WTC11 (cell line): ENCODE data around the gene GLYATL1B. TPM values are rescaled to one million over a fixed set of nuclear protein-coding genes. Genes with fewer than 3 reads are reported as not detected.
"Not testable (repeated sequence)": the region's sequence is repeated elsewhere in the genome, so short reads cannot be mapped to it uniquely, and the experiment has no call there.

Source experiments
- ATAC-seq: fragments of 200-7000 bp; cut with Tn5 transposase; 2 replicates; pipeline ENCODE4 v1.10.0; 2021; ENCODE audit warnings: mild to moderate bottlenecking, moderate library complexity
- CTCF ChIA-PET: fragments of 300-600 bp; sonication (Branson Sonifier 250); formaldehyde crosslinking; loops from one replicate; lab custom pipeline; 2021; ENCODE audit warnings: antibody characterized with exemption; lab: Charles Lee
- POLR2A ChIA-PET: fragments of 350-600 bp; sonication (Branson Sonifier 250); formaldehyde crosslinking; loops from one replicate; lab custom pipeline; 2021; ENCODE audit warnings: antibody characterized with exemption; lab: Charles Lee
- DNase-seq: peaks from one replicate; pipeline ENCODE4 v3.0.0; 2021; ENCODE audit warnings: low spot score
- H3K27ac Mint-ChIP-seq: 2 replicates; pipeline ENCODE4 v1.8.0; 2021; ENCODE audit warnings: mixed read lengths
- H3K27me3 Mint-ChIP-seq: 2 replicates; pipeline ENCODE4 v1.8.0; 2021; ENCODE audit warnings: low read depth, mild to moderate bottlenecking, moderate library complexity, mixed read lengths
- H3K36me3 Mint-ChIP-seq: 2 replicates; pipeline ENCODE4 v1.8.0; 2021; ENCODE audit warnings: mixed read lengths
- H3K4me1 Mint-ChIP-seq: 2 replicates; pipeline ENCODE4 v1.8.0; 2022; ENCODE audit warnings: mixed read lengths
- H3K4me3 Mint-ChIP-seq: 2 replicates; pipeline ENCODE4 v1.8.0; 2021; ENCODE audit warnings: mild to moderate bottlenecking, moderate library complexity, mixed read lengths
- H3K9me3 Mint-ChIP-seq: 2 replicates; pipeline ENCODE4 v1.8.0; 2021; ENCODE audit warnings: mixed read lengths
- CREM ChIP-seq: sonication (generic); formaldehyde crosslinking; IDR thresholded peaks from 2 replicates; pipeline ENCODE4 v1.8.1; 2022; ENCODE audit warnings: mild to moderate bottlenecking, missing genetic modification reagents, moderate library complexity
- EMX1 ChIP-seq: fragments of 250-450 bp; sonication (Bioruptor Pico); IDR thresholded peaks from 2 replicates; pipeline ENCODE4 v1.8.0; 2021; ENCODE audit warnings: mild to moderate bottlenecking
- ETV6 ChIP-seq: sonication (generic); formaldehyde crosslinking; IDR thresholded peaks from 2 replicates; pipeline ENCODE4 v1.8.1; 2022; ENCODE audit warnings: mild to moderate bottlenecking, missing genetic modification reagents
- FOXP1 ChIP-seq: sonication (generic); formaldehyde crosslinking; IDR thresholded peaks from 2 replicates; pipeline ENCODE4 v1.8.0; 2022; ENCODE audit warnings: missing genetic modification reagents, mild to moderate bottlenecking, moderate library complexity, borderline replicate concordance
- FOXP4 ChIP-seq: sonication (generic); formaldehyde crosslinking; IDR thresholded peaks from 2 replicates; pipeline ENCODE4 v1.8.0; 2022; ENCODE audit warnings: mild to moderate bottlenecking, missing genetic modification reagents
- MAX ChIP-seq: sonication (generic); formaldehyde crosslinking; IDR thresholded peaks from 2 replicates; pipeline ENCODE4 v1.8.0; 2022; ENCODE audit warnings: mild to moderate bottlenecking, missing genetic modification reagents
- NFE2L1 ChIP-seq: sonication (generic); formaldehyde crosslinking; IDR thresholded peaks from 2 replicates; pipeline ENCODE4 v1.8.1; 2023; ENCODE audit warnings: missing genetic modification reagents
- NFYB ChIP-seq: sonication (generic); formaldehyde crosslinking; conservative IDR thresholded peaks from 2 replicates; pipeline ENCODE4 v1.8.0; 2022; ENCODE audit warnings: low read depth, missing genetic modification reagents
- NR2C2 ChIP-seq: sonication (generic); formaldehyde crosslinking; IDR thresholded peaks from 2 replicates; pipeline ENCODE4 v1.8.0; 2022; ENCODE audit warnings: mild to moderate bottlenecking, missing genetic modification reagents
- NR3C1 ChIP-seq: sonication (generic); formaldehyde crosslinking; conservative IDR thresholded peaks from 2 replicates; pipeline ENCODE4 v1.8.1; 2023; ENCODE audit warnings: low read depth, mild to moderate bottlenecking, missing genetic modification reagents
- PRRX2 ChIP-seq: fragments of 250-450 bp; sonication (Bioruptor Pico); IDR thresholded peaks from 2 replicates; pipeline ENCODE4 v1.8.0; 2021; ENCODE audit warnings: mild to moderate bottlenecking
- SMAD3 ChIP-seq: sonication (generic); formaldehyde crosslinking; IDR thresholded peaks from 2 replicates; pipeline ENCODE4 v1.8.0; 2022; ENCODE audit warnings: missing genetic modification reagents, mild to moderate bottlenecking, borderline replicate concordance
- TCF7 ChIP-seq: sonication (generic); formaldehyde crosslinking; IDR thresholded peaks from 2 replicates; pipeline ENCODE4 v1.8.0; 2022; ENCODE audit warnings: mild to moderate bottlenecking, low read depth, missing genetic modification reagents, moderate library complexity
- TEAD1 ChIP-seq: sonication (generic); formaldehyde crosslinking; IDR thresholded peaks from 2 replicates; pipeline ENCODE4 v1.8.0; 2022; ENCODE audit warnings: mild to moderate bottlenecking, missing genetic modification reagents
- ZNF138 ChIP-seq: sonication (generic); formaldehyde crosslinking; conservative IDR thresholded peaks from 2 replicates; pipeline ENCODE4 v1.8.1; 2022; ENCODE audit warnings: mild to moderate bottlenecking, moderate library complexity, missing genetic modification reagents
- ZNF219 ChIP-seq: sonication (generic); formaldehyde crosslinking; IDR thresholded peaks from 2 replicates; pipeline ENCODE4 v1.8.0; 2023; ENCODE audit warnings: missing genetic modification reagents, mild to moderate bottlenecking, borderline replicate concordance
- ZNF232 ChIP-seq: sonication (generic); formaldehyde crosslinking; IDR thresholded peaks from 2 replicates; pipeline ENCODE4 v1.8.0; 2022; ENCODE audit warnings: mild to moderate bottlenecking, missing genetic modification reagents
- ZNF532 ChIP-seq: fragments of 250-450 bp; sonication (Bioruptor Pico); IDR thresholded peaks from 2 replicates; pipeline ENCODE4 v1.9.0; 2021; ENCODE audit warnings: mild to moderate bottlenecking, borderline replicate concordance
- total RNA-seq: library from RNA; stranded (reverse); gene quantifications from 3 replicates; pipeline ENCODE4 v1.2.3, GENCODE V29; 2021
- TF ChIP-seq, protein P1 (sequence below): sonication (generic); formaldehyde crosslinking; IDR thresholded peaks from 2 replicates; pipeline ENCODE4 v1.8.0; 2023; ENCODE audit warnings: missing genetic modification reagents
- TF ChIP-seq, protein P2 (sequence below): sonication (generic); formaldehyde crosslinking; IDR thresholded peaks from 2 replicates; pipeline ENCODE4 v1.8.1; 2023; ENCODE audit warnings: mild to moderate bottlenecking, missing genetic modification reagents, moderate library complexity
- TF ChIP-seq, protein P3 (sequence below): sonication (generic); formaldehyde crosslinking; IDR thresholded peaks from 2 replicates; pipeline ENCODE4 v1.8.1; 2023; ENCODE audit warnings: mild to moderate bottlenecking, missing genetic modification reagents, borderline replicate concordance

The GLYATL1B gene
- total RNA-seq, 1 experiment from 2014 or later, result not detected

DNA sequence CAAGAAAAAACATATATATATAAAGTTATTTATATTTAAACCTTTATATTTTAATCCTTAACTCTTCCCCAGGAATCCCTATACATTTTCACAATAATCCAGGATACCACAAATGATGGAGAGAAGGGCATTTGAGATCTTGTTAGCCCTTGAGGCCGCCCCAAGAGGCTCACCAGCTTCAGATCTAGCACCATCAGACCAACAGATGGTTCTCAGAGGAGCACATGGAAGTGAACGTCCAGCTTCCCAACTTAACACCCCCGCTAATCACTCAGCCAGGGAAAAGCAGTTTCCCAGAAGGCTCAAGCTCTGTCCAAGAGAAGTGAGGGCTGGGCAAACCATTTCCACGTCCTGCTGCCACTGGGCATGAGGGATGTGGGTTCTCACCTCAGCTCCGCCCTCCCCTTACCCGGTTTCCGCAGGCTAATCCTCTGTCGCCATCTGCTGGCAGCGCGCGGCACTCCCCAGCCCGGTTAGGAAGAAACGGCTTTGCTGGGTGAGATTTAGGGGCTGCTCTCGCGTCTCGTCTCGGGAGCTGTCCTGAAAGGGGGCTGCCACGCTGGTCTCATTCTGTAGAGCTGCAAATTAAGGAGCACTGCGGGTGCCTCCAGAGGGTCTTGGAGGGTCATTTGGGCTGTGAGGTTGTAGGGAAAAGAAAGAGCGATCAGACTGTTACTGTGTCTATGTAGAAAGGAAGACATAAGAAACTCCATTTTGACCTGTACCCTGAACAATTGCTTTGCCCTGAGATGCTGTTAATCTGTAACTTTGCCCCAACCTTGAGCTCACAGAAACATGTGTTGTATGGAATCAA, 49.7 kb downstream of the GLYATL1B start (continued):
- 0 out of 2 replicates have a peak, but pooled peaks have one; percentile 38 for TF ChIP-seq SMAD3 (CRISPR knock-in tag)
- TF ChIP-seq FOXP1 (CRISPR knock-in tag), result no peak
- TF ChIP-seq MAX, result peak; percentile 56; the same call in 1 of the 2 replicates
- no peak for TF ChIP-seq ZNF138 (CRISPR knock-in tag)
- no peak for TF ChIP-seq FOXP4 (CRISPR knock-in tag)
- no peak for TF ChIP-seq PRRX2 (CRISPR knock-in tag)
- TF ChIP-seq ETV6, result no peak
- no peak for TF ChIP-seq NR2C2 (CRISPR knock-in tag)
- TF ChIP-seq NR3C1 (CRISPR knock-in tag), result no peak
- TF ChIP-seq TEAD1 (CRISPR knock-in tag), result no peak
- TF ChIP-seq TCF7 (CRISPR knock-in tag), result no peak
- no peak for TF ChIP-seq NFE2L1 (CRISPR knock-in tag)
- no peak for TF ChIP-seq NFYB
- TF ChIP-seq EMX1 (CRISPR knock-in tag), result no peak

DNA sequence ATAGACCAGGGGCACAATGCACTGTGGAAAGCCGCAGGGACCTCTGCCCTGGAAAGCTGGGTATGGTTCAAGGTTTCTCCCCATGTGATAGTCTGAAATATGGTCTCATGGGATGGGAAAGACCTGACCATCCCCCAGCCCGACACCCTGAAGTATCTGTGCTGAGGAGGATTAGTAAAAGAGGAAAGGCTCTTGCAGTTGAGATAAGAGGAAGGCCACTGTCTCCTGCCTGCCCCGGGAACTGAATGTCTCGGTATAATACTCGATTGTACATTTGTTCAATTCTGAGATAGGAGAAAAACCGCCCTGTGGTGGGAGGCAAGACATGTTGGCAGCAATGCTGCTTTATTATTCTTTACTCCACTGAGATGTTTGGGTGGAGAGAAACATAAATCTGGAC, 50.4 kb downstream of the GLYATL1B start:
- peaks cover 29% of the 10 kb centered on the region for H3K9me3 Mint-ChIP-seq
- not testable (repeated sequence) for DNase-seq, H3K27ac Mint-ChIP-seq, H3K4me1 Mint-ChIP-seq, H3K27me3 Mint-ChIP-seq, ATAC-seq, H3K4me3 Mint-ChIP-seq
- ChIA-PET CTCF (interaction anchor here (0.6 to 2.7 kb wide), 54 partner anchors 8 to 613 kb away, joined by 3 to 92 read pairs (median 5); partner anchors contain the start of genes DTX4, FAM111B and OR5A1), POLR2A (interaction anchor here (0.8 to 1.6 kb wide), 2 partner anchors 30 to 173 kb away, joined by 3 to 4 read pairs; partner anchors contain the start of gene FAM111B)
- H3K36me3 Mint-ChIP-seq, result peaks cover 39% of the 10 kb centered on the region

GRCh38 chr11:59137190-59137589, 51.1 kb downstream of the GLYATL1B start:
- ChIA-PET POLR2A (no interaction called here), CTCF (interaction anchor here (0.9 kb wide), 1 partner anchor 21 kb away, joined by 3 read pairs; no protein-coding TSS in a partner anchor)
- Mint-ChIP-seq H3K36me3 (peaks cover 33% of the 10 kb centered on the region), H3K4me3 (no peak overlapping the region), H3K27me3 (peaks cover 3% of the 10 kb centered on the region; the same call in 1 of the 2 replicates), H3K27ac (no peak overlapping the region), H3K9me3 (peaks cover 22% of the 10 kb centered on the region), H3K4me1 (peaks cover 14% of the 10 kb centered on the region)
- ATAC-seq (no peak), DNase-seq (no peak)
- TF ChIP-seq PRRX2 (CRISPR knock-in tag) (no peak), ZNF532 (CRISPR knock-in tag) (no peak), ZNF219 (CRISPR knock-in tag) (no peak), CREM (CRISPR knock-in tag) (no peak), ZNF232 (CRISPR knock-in tag) (no peak)
- TF ChIP-seq, protein P1, sequence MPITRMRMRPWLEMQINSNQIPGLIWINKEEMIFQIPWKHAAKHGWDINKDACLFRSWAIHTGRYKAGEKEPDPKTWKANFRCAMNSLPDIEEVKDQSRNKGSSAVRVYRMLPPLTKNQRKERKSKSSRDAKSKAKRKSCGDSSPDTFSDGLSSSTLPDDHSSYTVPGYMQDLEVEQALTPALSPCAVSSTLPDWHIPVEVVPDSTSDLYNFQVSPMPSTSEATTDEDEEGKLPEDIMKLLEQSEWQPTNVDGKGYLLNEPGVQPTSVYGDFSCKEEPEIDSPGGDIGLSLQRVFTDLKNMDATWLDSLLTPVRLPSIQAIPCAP, result no peak
- TF ChIP-seq, protein P2, sequence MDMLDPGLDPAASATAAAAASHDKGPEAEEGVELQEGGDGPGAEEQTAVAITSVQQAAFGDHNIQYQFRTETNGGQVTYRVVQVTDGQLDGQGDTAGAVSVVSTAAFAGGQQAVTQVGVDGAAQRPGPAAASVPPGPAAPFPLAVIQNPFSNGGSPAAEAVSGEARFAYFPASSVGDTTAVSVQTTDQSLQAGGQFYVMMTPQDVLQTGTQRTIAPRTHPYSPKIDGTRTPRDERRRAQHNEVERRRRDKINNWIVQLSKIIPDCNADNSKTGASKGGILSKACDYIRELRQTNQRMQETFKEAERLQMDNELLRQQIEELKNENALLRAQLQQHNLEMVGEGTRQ (CRISPR knock-in tag), result no peak
- TF ChIP-seq, protein P3, sequence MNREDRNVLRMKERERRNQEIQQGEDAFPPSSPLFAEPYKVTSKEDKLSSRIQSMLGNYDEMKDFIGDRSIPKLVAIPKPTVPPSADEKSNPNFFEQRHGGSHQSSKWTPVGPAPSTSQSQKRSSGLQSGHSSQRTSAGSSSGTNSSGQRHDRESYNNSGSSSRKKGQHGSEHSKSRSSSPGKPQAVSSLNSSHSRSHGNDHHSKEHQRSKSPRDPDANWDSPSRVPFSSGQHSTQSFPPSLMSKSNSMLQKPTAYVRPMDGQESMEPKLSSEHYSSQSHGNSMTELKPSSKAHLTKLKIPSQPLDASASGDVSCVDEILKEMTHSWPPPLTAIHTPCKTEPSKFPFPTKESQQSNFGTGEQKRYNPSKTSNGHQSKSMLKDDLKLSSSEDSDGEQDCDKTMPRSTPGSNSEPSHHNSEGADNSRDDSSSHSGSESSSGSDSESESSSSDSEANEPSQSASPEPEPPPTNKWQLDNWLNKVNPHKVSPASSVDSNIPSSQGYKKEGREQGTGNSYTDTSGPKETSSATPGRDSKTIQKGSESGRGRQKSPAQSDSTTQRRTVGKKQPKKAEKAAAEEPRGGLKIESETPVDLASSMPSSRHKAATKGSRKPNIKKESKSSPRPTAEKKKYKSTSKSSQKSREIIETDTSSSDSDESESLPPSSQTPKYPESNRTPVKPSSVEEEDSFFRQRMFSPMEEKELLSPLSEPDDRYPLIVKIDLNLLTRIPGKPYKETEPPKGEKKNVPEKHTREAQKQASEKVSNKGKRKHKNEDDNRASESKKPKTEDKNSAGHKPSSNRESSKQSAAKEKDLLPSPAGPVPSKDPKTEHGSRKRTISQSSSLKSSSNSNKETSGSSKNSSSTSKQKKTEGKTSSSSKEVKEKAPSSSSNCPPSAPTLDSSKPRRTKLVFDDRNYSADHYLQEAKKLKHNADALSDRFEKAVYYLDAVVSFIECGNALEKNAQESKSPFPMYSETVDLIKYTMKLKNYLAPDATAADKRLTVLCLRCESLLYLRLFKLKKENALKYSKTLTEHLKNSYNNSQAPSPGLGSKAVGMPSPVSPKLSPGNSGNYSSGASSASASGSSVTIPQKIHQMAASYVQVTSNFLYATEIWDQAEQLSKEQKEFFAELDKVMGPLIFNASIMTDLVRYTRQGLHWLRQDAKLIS (CRISPR knock-in tag), result no peak
